ENCODE measurements around the gene TRIOBP. TPM values are rescaled to one million over a fixed set of nuclear protein-coding genes. Genes with fewer than 3 reads are reported as not detected.
A peak's percentile ranks its signal among the peaks of the same experiment; 100 is the strongest.

The TRIOBP gene
- total and polyA plus RNA-seq, 2 of the 13 experiments (the other 11 are each of a cell fraction or from before 2014, with no cell fraction given) = 6.1 to 15.4 TPM

GRCh38 chr22:37817705-37818408, 121.0 kb downstream of the TRIOBP start (continued):
- TF ChIP-seq GLMP (CRISPR knock-in tag; IDR thresholded peaks at IDR 0.05; ENCODE audit: borderline replicate concordance) = no peak
- TF ChIP-seq, protein P1, sequence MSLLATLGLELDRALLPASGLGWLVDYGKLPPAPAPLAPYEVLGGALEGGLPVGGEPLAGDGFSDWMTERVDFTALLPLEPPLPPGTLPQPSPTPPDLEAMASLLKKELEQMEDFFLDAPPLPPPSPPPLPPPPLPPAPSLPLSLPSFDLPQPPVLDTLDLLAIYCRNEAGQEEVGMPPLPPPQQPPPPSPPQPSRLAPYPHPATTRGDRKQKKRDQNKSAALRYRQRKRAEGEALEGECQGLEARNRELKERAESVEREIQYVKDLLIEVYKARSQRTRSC (CRISPR knock-in tag; IDR thresholded peaks at IDR 0.05; ENCODE audit: low read depth) = no peak
- TF ChIP-seq RFX5 (IDR thresholded peaks at IDR 0.05; ENCODE audit: low read depth, low read length) = peak; percentile 27; the same call in 1 of the 2 replicates
- peak; percentile 92; the same call in 1 of the 2 replicates for TF ChIP-seq ZNF567 (CRISPR knock-in tag; IDR thresholded peaks at IDR 0.05; ENCODE audit: borderline replicate concordance)
- TF ChIP-seq, protein P2, sequence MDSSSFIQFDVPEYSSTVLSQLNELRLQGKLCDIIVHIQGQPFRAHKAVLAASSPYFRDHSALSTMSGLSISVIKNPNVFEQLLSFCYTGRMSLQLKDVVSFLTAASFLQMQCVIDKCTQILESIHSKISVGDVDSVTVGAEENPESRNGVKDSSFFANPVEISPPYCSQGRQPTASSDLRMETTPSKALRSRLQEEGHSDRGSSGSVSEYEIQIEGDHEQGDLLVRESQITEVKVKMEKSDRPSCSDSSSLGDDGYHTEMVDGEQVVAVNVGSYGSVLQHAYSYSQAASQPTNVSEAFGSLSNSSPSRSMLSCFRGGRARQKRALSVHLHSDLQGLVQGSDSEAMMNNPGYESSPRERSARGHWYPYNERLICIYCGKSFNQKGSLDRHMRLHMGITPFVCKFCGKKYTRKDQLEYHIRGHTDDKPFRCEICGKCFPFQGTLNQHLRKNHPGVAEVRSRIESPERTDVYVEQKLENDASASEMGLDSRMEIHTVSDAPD (CRISPR knock-in tag; IDR thresholded peaks at IDR 0.05) = no peak
- no peak for TF ChIP-seq JUND (CRISPR knock-in tag; IDR thresholded peaks at IDR 0.05)
- TF ChIP-seq, protein P3, sequence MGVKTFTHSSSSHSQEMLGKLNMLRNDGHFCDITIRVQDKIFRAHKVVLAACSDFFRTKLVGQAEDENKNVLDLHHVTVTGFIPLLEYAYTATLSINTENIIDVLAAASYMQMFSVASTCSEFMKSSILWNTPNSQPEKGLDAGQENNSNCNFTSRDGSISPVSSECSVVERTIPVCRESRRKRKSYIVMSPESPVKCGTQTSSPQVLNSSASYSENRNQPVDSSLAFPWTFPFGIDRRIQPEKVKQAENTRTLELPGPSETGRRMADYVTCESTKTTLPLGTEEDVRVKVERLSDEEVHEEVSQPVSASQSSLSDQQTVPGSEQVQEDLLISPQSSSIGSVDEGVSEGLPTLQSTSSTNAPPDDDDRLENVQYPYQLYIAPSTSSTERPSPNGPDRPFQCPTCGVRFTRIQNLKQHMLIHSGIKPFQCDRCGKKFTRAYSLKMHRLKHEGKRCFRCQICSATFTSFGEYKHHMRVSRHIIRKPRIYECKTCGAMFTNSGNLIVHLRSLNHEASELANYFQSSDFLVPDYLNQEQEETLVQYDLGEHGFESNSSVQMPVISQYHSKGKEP (CRISPR knock-in tag; IDR thresholded peaks at IDR 0.05) = no peak
- TF ChIP-seq, protein P4, sequence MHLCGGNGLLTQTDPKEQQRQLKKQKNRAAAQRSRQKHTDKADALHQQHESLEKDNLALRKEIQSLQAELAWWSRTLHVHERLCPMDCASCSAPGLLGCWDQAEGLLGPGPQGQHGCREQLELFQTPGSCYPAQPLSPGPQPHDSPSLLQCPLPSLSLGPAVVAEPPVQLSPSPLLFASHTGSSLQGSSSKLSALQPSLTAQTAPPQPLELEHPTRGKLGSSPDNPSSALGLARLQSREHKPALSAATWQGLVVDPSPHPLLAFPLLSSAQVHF (CRISPR knock-in tag; IDR thresholded peaks at IDR 0.05) = no peak
- TF ChIP-seq CEBPG (CRISPR knock-in tag; IDR thresholded peaks at IDR 0.05) = peak; percentile 39; the same call in 1 of the 2 replicates
- TF ChIP-seq SOX6 (IDR thresholded peaks at IDR 0.05) = no peak
- TF ChIP-seq SOX6 (CRISPR knock-in tag; IDR thresholded peaks at IDR 0.05) = peak; percentile 94
- TF ChIP-seq, protein P5, sequence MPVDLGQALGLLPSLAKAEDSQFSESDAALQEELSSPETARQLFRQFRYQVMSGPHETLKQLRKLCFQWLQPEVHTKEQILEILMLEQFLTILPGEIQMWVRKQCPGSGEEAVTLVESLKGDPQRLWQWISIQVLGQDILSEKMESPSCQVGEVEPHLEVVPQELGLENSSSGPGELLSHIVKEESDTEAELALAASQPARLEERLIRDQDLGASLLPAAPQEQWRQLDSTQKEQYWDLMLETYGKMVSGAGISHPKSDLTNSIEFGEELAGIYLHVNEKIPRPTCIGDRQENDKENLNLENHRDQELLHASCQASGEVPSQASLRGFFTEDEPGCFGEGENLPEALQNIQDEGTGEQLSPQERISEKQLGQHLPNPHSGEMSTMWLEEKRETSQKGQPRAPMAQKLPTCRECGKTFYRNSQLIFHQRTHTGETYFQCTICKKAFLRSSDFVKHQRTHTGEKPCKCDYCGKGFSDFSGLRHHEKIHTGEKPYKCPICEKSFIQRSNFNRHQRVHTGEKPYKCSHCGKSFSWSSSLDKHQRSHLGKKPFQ (CRISPR knock-in tag; IDR thresholded peaks at IDR 0.05; ENCODE audit: insufficient replicate concordance) = no peak
- peak; percentile 25; the same call in 1 of the 2 replicates for TF ChIP-seq ZNF782 (CRISPR knock-in tag; IDR thresholded peaks at IDR 0.05; ENCODE audit: borderline replicate concordance)
- TF ChIP-seq FOXJ3 (CRISPR knock-in tag; IDR thresholded peaks at IDR 0.05; ENCODE audit: borderline replicate concordance) = no peak
- no peak for TF ChIP-seq NFAT5 (CRISPR knock-in tag; IDR thresholded peaks at IDR 0.05)
